ENCODE results near the gene LBP. TPM values are rescaled to one million over a fixed set of nuclear protein-coding genes. Genes with fewer than 3 reads are reported as not detected.

The LBP gene
- total RNA-seq, 1 experiment from 2014 or later, result 0.15 TPM

- POLR2A ChIA-PET, result no interaction called here
- H3K27ac ChIP-seq (ENCODE audit: low read length), result no peak overlapping the region
- no peaks in the 10 kb centered on the region for H3K4me1 ChIP-seq (ENCODE audit: control insufficient read depth, insufficient read depth, low read length)
- intact Hi-C loops (cut with micrococcal nuclease; ENCODE audit: unreplicated experiment), result no loop called here
- H3K4me3 ChIP-seq (ENCODE audit: low read depth in 2 of 2, low read length in 2 of 2), result no peak overlapping the region
- no peak for TF ChIP-seq SIN3A (IDR thresholded peaks at IDR 0.05; ENCODE audit: borderline replicate concordance, insufficient read depth, low read depth, low read length)
- TF ChIP-seq CTCF (IDR thresholded peaks at IDR 0.05), result no peak
- TF ChIP-seq REST (IDR thresholded peaks at IDR 0.05; ENCODE audit: insufficient read depth in 1 of 2, low read depth in 2 of 2, low read length in 1 of 2), result no peak
- no peak for TF ChIP-seq POLR2AphosphoS5 (IDR thresholded peaks at IDR 0.05; ENCODE audit: low read depth, low read length)
- no peak for TF ChIP-seq TCF7L2 (IDR thresholded peaks at IDR 0.05; ENCODE audit: low read depth, low read length)
- no peaks in the 10 kb centered on the region for H3K36me3 ChIP-seq (ENCODE audit: control insufficient read depth, insufficient read depth, low read length)
- DNase-seq (ENCODE audit: low read depth, low spot score) (no peak), ATAC-seq (no peak)
- in situ Hi-C loops (cut with HindIII; ENCODE audit: low pct_unique_long_range_greater_than_20kb, low sequenced_read_pairs), result no loop called here
- no peaks in the 10 kb centered on the region for H3K27me3 ChIP-seq (ENCODE audit: control insufficient read depth, insufficient read depth, low read length)
- H3K9me3 ChIP-seq (ENCODE audit: control insufficient read depth, insufficient read depth, low read depth, low read length), result no peaks in the 10 kb centered on the region
- no TSS peak for BruUV-seq (replicated peaks)
- CTCF ChIA-PET, result interaction anchor here (1.6 kb wide), 1 partner anchor 85 kb away, joined by 3 read pairs; no protein-coding TSS in a partner anchor
Measured at GRCh38 chr20:38306379-38306778, 39.9 kb upstream of the LBP start.

- TF ChIP-seq TCF7L2 (IDR thresholded peaks at IDR 0.05; ENCODE audit: low read depth, low read length) (no peak), POLR2AphosphoS5 (IDR thresholded peaks at IDR 0.05; ENCODE audit: low read depth, low read length) (no peak), SIN3A (IDR thresholded peaks at IDR 0.05; ENCODE audit: borderline replicate concordance, insufficient read depth, low read depth, low read length) (no peak)
- Histone ChIP-seq H3K27ac (ENCODE audit: low read length) (no peak overlapping the region), H3K9me3 (ENCODE audit: control insufficient read depth, insufficient read depth, low read depth, low read length) (no peaks in the 10 kb centered on the region), H3K27me3 (ENCODE audit: control insufficient read depth, insufficient read depth, low read length) (no peaks in the 10 kb centered on the region), H3K4me1 (ENCODE audit: control insufficient read depth, insufficient read depth, low read length) (no peaks in the 10 kb centered on the region), H3K36me3 (ENCODE audit: control insufficient read depth, insufficient read depth, low read length) (no peaks in the 10 kb centered on the region), H3K4me3 (ENCODE audit: low read depth in 2 of 2, low read length in 2 of 2) (no peak overlapping the region)
- POLR2A ChIA-PET, result interaction anchor here (0.5 kb wide), 1 partner anchor 269 kb away, joined by 8 read pairs; no protein-coding TSS in a partner anchor
- CTCF ChIA-PET, result interaction anchor here (0.8 kb wide), 1 partner anchor 15 kb away, joined by 3 read pairs; no protein-coding TSS in a partner anchor
- intact Hi-C loops (cut with micrococcal nuclease; ENCODE audit: unreplicated experiment), result no loop called here
- no TSS peak for BruUV-seq (replicated peaks)
- in situ Hi-C loops (cut with HindIII; ENCODE audit: low pct_unique_long_range_greater_than_20kb, low sequenced_read_pairs), result no loop called here
- DNase-seq (ENCODE audit: low read depth, low spot score) (no peak), ATAC-seq (no peak)
Measured at GRCh38 chr20:38307371-38308046, 38.8 kb upstream of the LBP start.

- TF ChIP-seq TCF7L2 (IDR thresholded peaks at IDR 0.05; ENCODE audit: low read depth, low read length), result no peak
- no peak for TF ChIP-seq POLR2AphosphoS5 (IDR thresholded peaks at IDR 0.05; ENCODE audit: low read depth, low read length)
- no peak for TF ChIP-seq CTCF (IDR thresholded peaks at IDR 0.05)
- no peak for TF ChIP-seq SIN3A (IDR thresholded peaks at IDR 0.05; ENCODE audit: borderline replicate concordance, insufficient read depth, low read depth, low read length)
- TF ChIP-seq REST (IDR thresholded peaks at IDR 0.05; ENCODE audit: insufficient read depth in 1 of 2, low read depth in 2 of 2, low read length in 1 of 2), result no peak
- no peak overlapping the region for H3K27ac ChIP-seq (ENCODE audit: low read length)
- no peaks in the 10 kb centered on the region for H3K9me3 ChIP-seq (ENCODE audit: control insufficient read depth, insufficient read depth, low read depth, low read length)
- POLR2A ChIA-PET, result interaction anchor here (0.5 kb wide), 1 partner anchor 270 kb away, joined by 8 read pairs; no protein-coding TSS in a partner anchor
- DNase-seq (ENCODE audit: low read depth, low spot score) (no peak), ATAC-seq (no peak)
- CTCF ChIA-PET, result interaction anchor here (0.8 kb wide), 1 partner anchor 14 kb away, joined by 3 read pairs; no protein-coding TSS in a partner anchor
- no TSS peak for BruUV-seq (replicated peaks)
- in situ Hi-C loops (cut with HindIII; ENCODE audit: low pct_unique_long_range_greater_than_20kb, low sequenced_read_pairs), result no loop called here
- intact Hi-C loops (cut with micrococcal nuclease; ENCODE audit: unreplicated experiment), result no loop called here
- no peaks in the 10 kb centered on the region for H3K27me3 ChIP-seq (ENCODE audit: control insufficient read depth, insufficient read depth, low read length)
- H3K4me1 ChIP-seq (ENCODE audit: control insufficient read depth, insufficient read depth, low read length), result no peaks in the 10 kb centered on the region
- no peak overlapping the region for H3K4me3 ChIP-seq (ENCODE audit: low read depth in 2 of 2, low read length in 2 of 2)
- no peaks in the 10 kb centered on the region for H3K36me3 ChIP-seq (ENCODE audit: control insufficient read depth, insufficient read depth, low read length)
Measured at GRCh38 chr20:38308047-38308438, 38.2 kb upstream of the LBP start.
